GM06990 (cell line): Measurements from ENCODE around the gene CELF2.

Experiments used
- DNase-seq: peaks from one replicate; pipeline ENCODE4 v3.0.0-alpha.2; 2011; ENCODE audit not compliant: insufficient read length; ENCODE audit errors: extremely low read depth
- H3K27me3 ChIP-seq: replicated peaks from 2 replicates; pipeline ENCODE4 v1.6.0; 2011; ENCODE audit warnings: low read length; ENCODE audit not compliant: control insufficient read depth, insufficient read depth
- H3K36me3 ChIP-seq: 2 replicates; pipeline ENCODE4 v1.5.1; 2011; ENCODE audit warnings: low read length; ENCODE audit not compliant: control insufficient read depth, insufficient read depth
- H3K4me3 ChIP-seq: replicated peaks from 2 replicates; pipeline ENCODE4 v1.5.1; 2011; ENCODE audit warnings: low read depth, mild to moderate bottlenecking, control low read depth, low read length
- TF ChIP-seq, protein P1 (sequence below): IDR thresholded peaks from 2 replicates; pipeline ENCODE4 v1.5.1; 2011; ENCODE audit warnings: low read length, control low read depth, mild to moderate bottlenecking, inconsistent platforms; ENCODE audit not compliant: insufficient read depth, poor library complexity, severe bottlenecking

Gene CELF2

DNA sequence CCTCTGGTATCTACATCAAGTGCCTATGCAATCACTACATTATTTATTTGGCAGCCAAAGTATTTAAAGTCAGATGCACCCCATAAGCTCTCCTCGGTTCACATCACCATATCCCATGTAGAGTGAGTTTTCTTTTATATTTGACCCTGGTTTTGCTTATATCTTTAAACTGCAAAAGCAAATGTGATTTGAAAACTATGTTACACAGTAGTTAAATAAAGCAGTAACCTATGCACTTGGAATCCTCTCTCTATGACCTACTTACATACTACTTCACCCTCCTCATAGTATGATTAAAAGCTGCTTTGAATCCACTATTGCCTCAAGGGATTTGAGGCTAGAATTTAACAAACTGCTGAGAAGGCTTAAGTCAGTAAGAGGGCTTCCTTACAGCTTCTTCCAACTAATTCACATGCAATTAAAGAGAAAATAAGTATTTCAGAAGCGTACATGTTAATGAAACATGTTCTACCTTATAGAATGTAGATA lies 2.2 kb upstream of the CELF2 start:
- Histone ChIP-seq H3K4me3 (no peak overlapping the region), H3K36me3 (no peaks in the 10 kb centered on the region), H3K27me3 (peaks cover 2% of the 10 kb centered on the region; the same call in 1 of the 2 replicates)
- TF ChIP-seq, protein P1, sequence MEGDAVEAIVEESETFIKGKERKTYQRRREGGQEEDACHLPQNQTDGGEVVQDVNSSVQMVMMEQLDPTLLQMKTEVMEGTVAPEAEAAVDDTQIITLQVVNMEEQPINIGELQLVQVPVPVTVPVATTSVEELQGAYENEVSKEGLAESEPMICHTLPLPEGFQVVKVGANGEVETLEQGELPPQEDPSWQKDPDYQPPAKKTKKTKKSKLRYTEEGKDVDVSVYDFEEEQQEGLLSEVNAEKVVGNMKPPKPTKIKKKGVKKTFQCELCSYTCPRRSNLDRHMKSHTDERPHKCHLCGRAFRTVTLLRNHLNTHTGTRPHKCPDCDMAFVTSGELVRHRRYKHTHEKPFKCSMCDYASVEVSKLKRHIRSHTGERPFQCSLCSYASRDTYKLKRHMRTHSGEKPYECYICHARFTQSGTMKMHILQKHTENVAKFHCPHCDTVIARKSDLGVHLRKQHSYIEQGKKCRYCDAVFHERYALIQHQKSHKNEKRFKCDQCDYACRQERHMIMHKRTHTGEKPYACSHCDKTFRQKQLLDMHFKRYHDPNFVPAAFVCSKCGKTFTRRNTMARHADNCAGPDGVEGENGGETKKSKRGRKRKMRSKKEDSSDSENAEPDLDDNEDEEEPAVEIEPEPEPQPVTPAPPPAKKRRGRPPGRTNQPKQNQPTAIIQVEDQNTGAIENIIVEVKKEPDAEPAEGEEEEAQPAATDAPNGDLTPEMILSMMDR = no peak
- DNase-seq = no peak

DNA sequence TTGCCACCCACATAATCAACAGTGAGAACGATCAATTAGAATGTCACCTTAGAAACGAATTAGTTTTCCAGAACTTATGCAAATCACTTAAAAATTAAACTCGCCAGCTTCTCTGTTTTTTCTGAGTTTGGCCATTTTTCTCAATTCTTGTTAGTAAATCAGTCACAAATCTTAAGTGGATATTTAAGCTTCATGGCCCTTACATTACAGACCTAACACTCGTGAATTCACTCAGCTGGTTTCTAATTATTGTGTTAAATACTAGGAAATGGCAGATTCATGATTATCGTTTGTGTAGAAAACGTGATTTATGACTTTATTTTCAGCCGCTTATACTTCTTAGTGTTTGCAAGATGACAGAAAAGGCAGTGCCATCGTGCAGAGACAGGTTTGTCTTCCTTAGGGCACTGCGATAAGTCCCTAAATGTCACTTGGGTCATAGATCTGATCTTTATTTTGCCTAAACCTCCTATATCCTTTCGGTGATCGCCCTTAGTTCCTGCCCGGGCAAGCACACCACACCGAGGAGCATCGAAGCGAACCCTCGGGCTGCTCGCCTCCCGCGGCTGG lies 587 bp upstream of the CELF2 start:
- H3K27me3 ChIP-seq = peaks cover 2% of the 10 kb centered on the region
- peak overlapping the region; percentile 52 for H3K4me3 ChIP-seq
- no peak for DNase-seq
- no peaks in the 10 kb centered on the region for H3K36me3 ChIP-seq
- TF ChIP-seq, protein P1 = no peak

DNA sequence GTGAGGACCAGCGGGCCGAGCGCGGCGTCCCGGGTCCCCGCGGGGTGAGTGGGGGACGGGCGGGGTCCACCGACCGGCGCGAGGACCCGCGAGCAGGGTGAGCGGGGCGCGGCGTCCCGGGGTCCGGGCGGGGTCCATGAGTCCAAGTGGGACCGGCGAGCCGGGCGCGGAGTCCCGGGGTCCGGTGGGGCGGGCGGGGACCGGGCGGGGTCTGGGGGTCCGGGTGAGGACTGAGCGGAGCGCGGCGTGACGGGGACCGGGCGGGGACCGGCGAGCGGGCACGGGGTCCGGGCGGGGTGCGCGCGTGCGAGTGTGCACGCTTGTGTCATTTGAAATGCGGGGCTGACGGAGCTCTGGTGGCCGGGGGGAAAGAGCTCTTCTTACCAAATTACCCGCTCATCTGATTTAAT lies 765 bp downstream of the CELF2 start:
- Histone ChIP-seq H3K4me3 (peak overlapping the region; percentile 62), H3K27me3 (peaks cover 2% of the 10 kb centered on the region), H3K36me3 (no peaks in the 10 kb centered on the region)
- TF ChIP-seq, protein P1 = no peak
- DNase-seq = no peak

DNA sequence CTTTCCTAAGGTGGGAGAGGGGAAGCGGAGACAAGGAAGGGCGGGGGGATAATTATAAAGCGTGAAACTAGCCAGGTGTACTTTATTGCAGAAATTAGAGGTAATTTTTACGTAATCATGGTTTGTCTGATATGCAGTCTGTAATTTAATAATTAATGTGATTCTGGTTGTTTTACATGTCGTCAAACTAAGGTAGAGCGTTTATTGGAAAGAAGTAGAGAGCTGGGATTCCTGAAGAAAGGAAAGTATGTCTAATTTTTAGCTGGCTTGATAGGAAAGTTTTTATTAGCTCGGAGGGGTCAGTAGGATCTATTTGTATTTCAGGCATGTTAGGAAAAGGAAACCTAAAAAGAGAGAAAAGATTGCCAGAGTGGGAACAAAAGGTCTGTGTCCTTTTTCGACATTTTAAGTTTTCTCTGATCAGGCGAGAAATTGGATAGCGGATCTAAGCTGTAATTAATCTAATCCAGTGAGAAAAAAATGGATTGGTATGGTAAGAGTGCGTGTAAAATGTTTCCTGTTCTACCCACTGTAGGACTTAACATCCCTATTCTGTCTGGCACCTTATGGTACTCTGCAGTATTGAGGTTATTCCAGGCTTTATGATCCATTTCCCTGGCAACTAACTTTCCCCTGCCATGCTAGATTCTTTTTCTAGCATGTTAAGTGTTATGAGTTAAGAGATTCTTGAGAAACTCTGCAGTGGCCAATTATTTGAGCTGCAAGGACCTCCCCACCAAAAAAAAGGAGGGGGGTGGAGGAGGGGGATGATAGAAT lies 1.4 kb downstream of the CELF2 start:
- Histone ChIP-seq H3K27me3 (peaks cover 2% of the 10 kb centered on the region), H3K36me3 (no peaks in the 10 kb centered on the region), H3K4me3 (peak overlapping the region; percentile 62)
- TF ChIP-seq, protein P1 = no peak
- DNase-seq = no peak

DNA sequence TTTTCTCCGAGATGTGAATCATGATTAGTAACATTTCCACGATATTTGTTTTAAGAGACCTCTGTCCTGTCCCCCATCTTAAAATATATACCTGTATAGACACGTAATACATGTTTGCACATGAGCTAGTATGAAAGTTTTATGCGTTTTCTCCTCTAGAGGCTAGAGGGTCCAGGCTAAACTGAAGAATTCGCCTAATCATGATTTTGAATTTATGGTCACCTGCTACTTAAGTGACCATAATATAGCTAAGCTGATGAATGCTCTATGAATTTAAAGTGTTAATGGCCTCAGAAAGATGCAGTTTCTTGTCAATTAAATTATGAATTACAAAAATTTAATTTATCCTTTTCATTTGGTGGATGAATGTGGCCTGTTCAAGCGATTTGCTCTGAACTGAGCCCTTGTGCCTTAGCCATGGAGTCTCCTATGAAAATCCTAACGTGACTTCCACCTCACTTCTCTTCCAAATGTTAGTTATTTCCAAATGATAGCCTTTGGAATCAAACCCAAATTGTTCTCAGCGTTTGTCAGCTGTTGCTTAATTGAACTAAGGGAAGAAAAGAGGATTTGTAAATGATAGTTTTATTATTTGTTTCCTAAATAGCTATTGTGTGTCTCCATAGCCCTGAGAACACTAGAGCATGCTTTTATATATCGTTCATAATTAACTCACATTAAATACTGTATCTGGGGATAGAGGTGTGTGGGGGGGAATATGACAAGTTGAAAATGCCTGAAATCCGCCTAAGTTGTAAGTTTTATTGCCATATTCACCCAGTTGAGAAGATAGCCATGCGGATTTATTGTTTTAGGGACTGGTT lies 2.3 kb downstream of the CELF2 start:
- Histone ChIP-seq H3K4me3 (no peak overlapping the region), H3K36me3 (no peaks in the 10 kb centered on the region), H3K27me3 (peaks cover 2% of the 10 kb centered on the region)
- no peak for DNase-seq
- TF ChIP-seq, protein P1 = no peak
